Right lobe of liver (tissue), 4 donors: Measurements from ENCODE around the gene RIT1.

ENCODE experiments used
- CTCF ChIP-seq, 4 donors: fragments of 200-600 bp in 3 of 4; fragments of 450-650 bp in 1 of 4; IDR thresholded peaks; one replicate each; pipeline versions ENCODE4 v1.5.1 to v1.8.0; 2016 to 2022; ENCODE audit warnings: antibody characterized with exemption in 4 of 4, mild to moderate bottlenecking in 2 of 4
- POLR2A ChIP-seq: fragments of 450-650 bp; IDR thresholded peaks from one replicate; pipeline ENCODE4 v1.6.1; 2017; ENCODE audit warnings: antibody characterized with exemption, mild to moderate bottlenecking
- donor health status: DM: no; HTN: no; CAD: no.
- donor health status: DM: no; HTN: no; CAD: no.
- donor health status: DM: no; HTN: yes; CAD: no.

DNA sequence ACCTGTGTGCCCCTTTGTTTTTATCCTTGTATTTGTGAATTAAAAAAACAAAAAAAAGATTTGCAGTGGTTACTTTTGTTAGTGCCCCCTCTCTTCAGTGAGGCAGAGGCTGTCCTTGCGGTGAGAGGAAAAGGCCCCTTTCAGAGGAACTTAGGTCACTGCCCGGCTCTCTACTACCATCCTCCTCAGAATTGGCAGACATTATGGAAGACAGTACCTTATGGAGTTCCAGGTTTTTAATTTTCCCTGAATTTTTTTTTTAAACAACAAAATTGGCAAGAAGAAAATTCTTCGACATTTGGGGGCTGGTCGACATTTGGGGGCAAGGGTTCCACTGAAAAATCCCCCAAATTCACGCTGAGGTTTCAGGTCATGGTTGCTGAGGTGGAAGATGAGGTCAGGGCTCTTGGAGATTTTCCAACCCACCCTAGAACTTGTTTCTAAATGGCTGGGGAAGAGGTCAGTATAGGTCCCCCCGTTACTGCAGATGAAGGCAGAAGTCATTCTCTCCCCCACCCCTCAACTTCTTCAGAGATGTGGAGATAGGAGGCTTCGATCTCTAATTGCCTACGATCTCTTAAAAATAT lies 35.6 kb upstream of the RIT1 start:
- no peak for TF ChIP-seq CTCF (IDR thresholded peaks at IDR 0.05)
- TF ChIP-seq POLR2A = no peak
